GM21529 (cell line): ENCODE measurements around the gene IL1RL2.

Experiments
- ATAC-seq: cut with Tn5 transposase; IDR thresholded peaks from one replicate; pipeline ENCODE4 v1.9.1; 2021; ENCODE audit not compliant: unreplicated experiment

IL1RL2 gene

GRCh38 chr2:102158011-102158755, 28.6 kb upstream of the IL1RL2 start:
- no peak for ATAC-seq

GRCh38 chr2:102159295-102159694, 27.5 kb upstream of the IL1RL2 start:
- no peak for ATAC-seq

DNA sequence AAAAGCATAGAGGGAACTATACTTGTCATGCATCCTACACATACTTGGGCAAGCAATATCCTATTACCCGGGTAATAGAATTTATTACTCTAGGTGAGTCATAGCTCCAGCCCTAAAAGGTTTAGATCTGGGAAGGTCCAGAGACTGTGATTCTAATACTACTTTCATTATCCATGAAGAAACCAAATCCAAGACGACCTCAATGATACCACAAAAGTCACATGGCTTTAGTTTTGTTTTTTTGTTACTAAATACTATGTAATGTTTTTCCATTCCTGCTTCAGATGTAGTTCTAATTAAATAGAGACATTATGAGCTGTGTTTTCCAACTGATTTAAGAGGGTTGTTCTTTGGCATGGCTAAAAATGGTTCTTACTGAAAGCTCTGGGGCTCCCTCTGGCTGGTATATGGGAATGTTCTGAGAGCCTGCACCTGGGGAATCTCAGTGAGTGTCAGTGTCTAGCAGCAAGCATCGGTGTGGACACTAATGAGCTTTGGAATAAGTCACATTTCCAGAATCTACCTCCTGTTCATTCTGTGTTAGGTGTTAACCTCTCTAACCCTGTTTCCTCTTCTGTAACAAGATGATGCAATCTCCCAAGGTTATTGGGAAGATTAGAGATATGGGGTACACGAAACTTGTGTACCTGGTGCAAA, 20.5 kb upstream of the IL1RL2 start:
- no peak for ATAC-seq

GRCh38 chr2:102168026-102168771, 18.6 kb upstream of the IL1RL2 start:
- no peak for ATAC-seq

- no peak for ATAC-seq
Measured at GRCh38 chr2:102171946-102172345, 14.9 kb upstream of the IL1RL2 start.

- no peak for ATAC-seq
Measured at GRCh38 chr2:102172745-102173144, 14.1 kb upstream of the IL1RL2 start.

DNA sequence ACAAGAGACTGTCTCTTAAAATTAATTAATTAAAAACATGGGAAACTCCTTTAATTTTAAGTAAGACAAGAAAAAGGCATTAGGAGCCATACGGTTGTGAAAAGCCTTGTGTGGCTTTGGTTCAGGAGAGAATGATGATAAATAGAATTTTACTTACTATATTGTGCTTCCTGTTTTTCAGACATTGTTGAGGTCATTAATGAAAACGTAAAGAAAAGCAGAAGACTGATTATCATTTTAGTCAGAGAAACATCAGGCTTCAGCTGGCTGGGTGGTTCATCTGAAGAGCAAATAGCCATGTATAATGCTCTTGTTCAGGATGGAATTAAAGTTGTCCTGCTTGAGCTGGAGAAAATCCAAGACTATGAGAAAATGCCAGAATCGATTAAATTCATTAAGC, 10.7 kb upstream of the IL1RL2 start:
- ATAC-seq = no peak

- ATAC-seq = no peak
Measured at GRCh38 chr2:102177814-102178478, 8.9 kb upstream of the IL1RL2 start.

GRCh38 chr2:102179061-102179460, 7.8 kb upstream of the IL1RL2 start:
- ATAC-seq = no peak

- no peak for ATAC-seq
Measured at GRCh38 chr2:102179788-102180686, 6.8 kb upstream of the IL1RL2 start.

- no peak for ATAC-seq
Measured at GRCh38 chr2:102180687-102180999, 6.2 kb upstream of the IL1RL2 start.

GRCh38 chr2:102181376-102181775, 5.4 kb upstream of the IL1RL2 start:
- no peak for ATAC-seq

GRCh38 chr2:102181919-102182635, 4.7 kb upstream of the IL1RL2 start:
- ATAC-seq = no peak

GRCh38 chr2:102184018-102184417, 2.8 kb upstream of the IL1RL2 start:
- no peak for ATAC-seq

DNA sequence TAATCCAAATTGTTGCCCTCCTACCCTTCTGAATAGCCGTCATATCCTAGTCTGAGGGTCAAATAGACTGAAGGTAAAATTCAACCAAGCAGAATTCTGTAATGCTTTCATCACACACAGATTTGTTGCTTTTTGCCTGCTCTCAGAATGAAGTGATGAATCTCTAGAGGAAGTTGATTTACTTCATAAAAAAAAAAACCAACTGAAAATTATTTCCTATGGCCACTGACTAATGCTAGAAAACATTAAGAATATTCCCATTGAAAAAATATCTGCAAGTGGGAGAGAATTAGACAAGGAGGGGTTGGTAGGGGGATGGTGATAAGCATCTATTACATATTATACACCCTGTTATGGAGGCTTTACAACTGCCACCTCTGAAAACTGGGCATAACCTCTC, 2.3 kb upstream of the IL1RL2 start:
- ATAC-seq = no peak

GRCh38 chr2:102185347-102185746, 1.5 kb upstream of the IL1RL2 start:
- ATAC-seq = no peak

- ATAC-seq = no peak
Measured at GRCh38 chr2:102187496-102188150, 800 bp downstream of the IL1RL2 start.

- ATAC-seq = no peak
Measured at GRCh38 chr2:102190430-102191107, 3.7 kb downstream of the IL1RL2 start.

DNA sequence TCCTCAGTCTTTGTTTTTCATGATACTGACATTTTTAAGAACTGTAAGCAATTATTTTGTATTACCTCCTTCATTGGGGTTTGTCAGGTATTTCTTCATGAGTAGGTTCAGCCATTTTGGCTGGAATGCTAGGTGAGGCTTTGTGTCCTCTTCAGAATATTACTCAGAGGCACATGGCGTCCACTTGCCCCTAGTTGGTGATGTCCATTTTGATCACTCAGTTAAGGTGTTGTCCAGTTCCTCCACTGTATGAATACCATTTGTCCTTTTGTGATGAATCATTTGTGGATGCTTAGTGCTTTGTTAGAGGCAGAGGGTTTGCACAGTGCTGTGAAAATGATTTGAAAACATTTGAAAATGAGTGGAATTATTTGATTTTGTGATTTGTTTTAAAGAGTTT, 4.7 kb downstream of the IL1RL2 start:
- ATAC-seq = no peak
